H1 (cell line): ENCODE results near the gene ALPP. TPM values are rescaled to one million over a fixed set of nuclear protein-coding genes. Genes with fewer than 3 reads are reported as not detected.

ENCODE experiments used
- CTCF ChIA-PET: fragments of 300-600 bp; sonication (Branson Sonifier 250); formaldehyde crosslinking; loops from one replicate; lab custom pipeline; 2021; ENCODE audit not compliant: partially characterized antibody; lab: Charles Lee
- POLR2A ChIA-PET: fragments of 300-600 bp; sonication (Branson Sonifier 250); formaldehyde crosslinking; loops from one replicate; lab custom pipeline; 2021; ENCODE audit warnings: inconsistent platforms; ENCODE audit not compliant: partially characterized antibody; lab: Charles Lee
- DNase-seq, 2 experiments: peaks; one replicate each; pipeline versions ENCODE4 v3.0.0 to v3.0.0-alpha.2; 2010 to 2022; ENCODE audit warnings: low spot score in 2 of 2, low read depth in 1 of 2, mixed read lengths in 1 of 2
- FAIRE-seq: peaks from 2 replicates; lab custom pipeline; 2011; peaks lifted over from hg19 to GRCh38; lab: Jason Lieb, UNC
- H2AFZ ChIP-seq: 2 replicates; pipeline ENCODE4 v1.8.1; 2012; ENCODE audit warnings: low read length, inconsistent platforms
- H2AK5ac ChIP-seq: 2 replicates; pipeline ENCODE4 v1.6.1; 2013; ENCODE audit warnings: low read depth, low read length
- H2BK120ac ChIP-seq: replicated peaks from 2 replicates; pipeline ENCODE3; 2013; ENCODE audit warnings: low read depth, low read length, inconsistent platforms
- H2BK12ac ChIP-seq: 2 replicates; pipeline ENCODE4 v1.6.1; 2013; ENCODE audit warnings: low read depth, low read length
- H2BK15ac ChIP-seq: 2 replicates; pipeline ENCODE4 v1.6.1; 2013; ENCODE audit warnings: low read length
- H2BK20ac ChIP-seq: 2 replicates; pipeline ENCODE4 v1.6.1; 2013; ENCODE audit warnings: low read length
- H2BK5ac ChIP-seq: 2 replicates; pipeline ENCODE4 v1.6.1; 2013; ENCODE audit warnings: low read depth, low read length
- H3K14ac ChIP-seq: 2 replicates; pipeline ENCODE4 v1.6.1; 2013; ENCODE audit warnings: inconsistent platforms; ENCODE audit not compliant: insufficient read length
- H3K18ac ChIP-seq: 2 replicates; pipeline ENCODE4 v1.6.1; 2013; ENCODE audit warnings: low read length; ENCODE audit errors: extremely low read depth
- H3K23ac ChIP-seq: 2 replicates; pipeline ENCODE4 v1.6.1; 2013; ENCODE audit warnings: inconsistent platforms; ENCODE audit not compliant: insufficient read length
- H3K23me2 ChIP-seq: 2 replicates; pipeline ENCODE4 v1.6.1; 2013; ENCODE audit warnings: low read depth, low read length
- H3K27ac ChIP-seq: 2 replicates; pipeline ENCODE4 v1.6.1; 2011; ENCODE audit warnings: low read depth, low read length, inconsistent platforms
- H3K27me3 ChIP-seq, 4 experiments: replicated peaks in 1 of 4; 1 replicate in 1 of 4; 2 replicates in 3 of 4; pipeline versions ENCODE4 v1.6.1 to v1.8.1; 2011 to 2013; ENCODE audit warnings: low read length in 3 of 4, mild to moderate bottlenecking in 3 of 4, inconsistent platforms in 2 of 4, mixed read lengths in 2 of 4, moderate library complexity in 1 of 4; ENCODE audit not compliant: control insufficient read depth in 3 of 4, insufficient read depth in 3 of 4; ENCODE audit errors: extremely low read depth in 1 of 4
- H3K36me3 ChIP-seq, 4 experiments: 2 replicates each; pipeline versions ENCODE4 v1.6.1 to v1.8.1; 2011 to 2013; ENCODE audit warnings: mild to moderate bottlenecking in 4 of 4, low read length in 3 of 4, moderate library complexity in 2 of 4, control low read depth in 1 of 4, inconsistent platforms in 1 of 4; ENCODE audit not compliant: insufficient read depth in 4 of 4, control insufficient read depth in 2 of 4
- H3K4ac ChIP-seq: replicated peaks from 2 replicates; pipeline ENCODE3; 2013; ENCODE audit warnings: low read length, low read depth, mixed read lengths, inconsistent platforms; ENCODE audit not compliant: insufficient read length
- H3K4me1 ChIP-seq, 4 experiments: replicated peaks in 1 of 4; 1 replicate in 1 of 4; 2 replicates in 3 of 4; pipeline versions ENCODE4 v1.6.1 to v1.8.1; 2011 to 2013; ENCODE audit warnings: low read length in 3 of 4, inconsistent platforms in 2 of 4, mixed read lengths in 1 of 4; ENCODE audit not compliant: insufficient read depth in 4 of 4, control insufficient read depth in 3 of 4
- H3K4me2 ChIP-seq, 2 experiments: 2 replicates each; pipeline versions ENCODE4 v1.6.1 to v1.8.1; 2011 to 2013; ENCODE audit warnings: low read depth in 2 of 2, low read length in 2 of 2, control low read depth in 1 of 2, inconsistent platforms in 1 of 2, mild to moderate bottlenecking in 1 of 2; ENCODE audit not compliant: insufficient read depth in 1 of 2
- H3K4me3 ChIP-seq, 4 experiments: fragments of 200-600, 300-600 bp in 1 of 4; sonication (generic), shearing (Covaris generic), sonication (Bioruptor Twin) in 1 of 4; 2 replicates each; pipeline versions ENCODE4 v1.5.1 to v1.8.1; 2011 to 2016; ENCODE audit warnings: low read length in 4 of 4, low read depth in 3 of 4, control low read depth in 2 of 4, inconsistent platforms in 2 of 4, mild to moderate bottlenecking in 2 of 4, mixed read lengths in 1 of 4, moderate library complexity in 1 of 4; ENCODE audit not compliant: insufficient read depth in 2 of 4; ENCODE audit errors: extremely low read depth in 1 of 4
- H3K56ac ChIP-seq: replicated peaks from 2 replicates; pipeline ENCODE3; 2013; ENCODE audit warnings: low read depth, mild to moderate bottlenecking, mixed read lengths, low read length, inconsistent platforms; ENCODE audit not compliant: insufficient read length
- H3K79me1 ChIP-seq: 2 replicates; pipeline ENCODE4 v1.6.1; 2013; ENCODE audit warnings: low read depth, low read length, control low read depth
- H3K79me2 ChIP-seq, 2 experiments: 2 replicates each; pipeline versions ENCODE4 v1.6.1 to v1.8.1; 2012 to 2013; ENCODE audit warnings: low read length in 2 of 2, mild to moderate bottlenecking in 2 of 2, inconsistent platforms in 1 of 2; ENCODE audit not compliant: insufficient read depth in 2 of 2, control insufficient read depth in 1 of 2
- H3K9ac ChIP-seq, 4 experiments: replicated peaks in 1 of 4; 1 replicate in 1 of 4; 2 replicates in 3 of 4; pipeline versions ENCODE4 v1.6.1 to v1.8.1; 2011 to 2013; ENCODE audit warnings: low read depth in 3 of 4, low read length in 3 of 4, control low read depth in 2 of 4, mild to moderate bottlenecking in 2 of 4, moderate library complexity in 2 of 4, inconsistent platforms in 1 of 4; ENCODE audit errors: extremely low read depth in 1 of 4
- H3K9me3 ChIP-seq, 2 experiments: 2 replicates each; pipeline versions ENCODE4 v1.6.1 to v1.8.1; 2012 to 2013; ENCODE audit warnings: mild to moderate bottlenecking in 2 of 2, moderate library complexity in 2 of 2, control low read depth in 1 of 2, inconsistent platforms in 1 of 2, low read depth in 1 of 2, low read length in 1 of 2, mixed read lengths in 1 of 2; ENCODE audit not compliant: insufficient read depth in 2 of 2
- H4K20me1 ChIP-seq, 2 experiments: replicated peaks in 1 of 2; 2 replicates each; pipeline versions ENCODE3 to v1.8.1; 2011 to 2013; ENCODE audit warnings: inconsistent platforms in 2 of 2, low read length in 2 of 2, mild to moderate bottlenecking in 1 of 2; ENCODE audit not compliant: insufficient read depth in 2 of 2, control insufficient read depth in 1 of 2
- H4K5ac ChIP-seq: 2 replicates; pipeline ENCODE4 v1.6.1; 2013; ENCODE audit warnings: low read length, low read depth, mixed read lengths, inconsistent platforms; ENCODE audit not compliant: insufficient read length
- H4K8ac ChIP-seq: 2 replicates; pipeline ENCODE4 v1.8.0; 2013; ENCODE audit warnings: mild to moderate bottlenecking, moderate library complexity, low read length, inconsistent platforms; ENCODE audit not compliant: insufficient read depth; ENCODE audit errors: extremely low read depth
- H4K91ac ChIP-seq: replicated peaks from 2 replicates; pipeline ENCODE3; 2013; ENCODE audit warnings: low read length, mixed read lengths, inconsistent platforms; ENCODE audit not compliant: insufficient read length
- GABPA ChIP-seq: IDR thresholded peaks from 2 replicates; pipeline ENCODE4 v1.6.1; 2011; ENCODE audit warnings: mild to moderate bottlenecking, low read length, moderate library complexity, borderline replicate concordance; ENCODE audit not compliant: insufficient read depth
- RAD21 ChIP-seq, 2 experiments: IDR thresholded peaks in 1 of 2; conservative IDR thresholded peaks in 1 of 2; 2 replicates each; pipeline ENCODE4 v1.6.1; 2011; ENCODE audit warnings: low read depth in 2 of 2, low read length in 2 of 2, improper control_type of control experiment in 1 of 2, inconsistent platforms in 1 of 2, mild to moderate bottlenecking in 1 of 2, moderate library complexity in 1 of 2
- WGBS, 2 experiments: shearing (Covaris generic) in 1 of 2; methylation state at CpG; one replicate each; pipeline versions ENCODE4 v1.1.6 to v1.1.7; 2013 to 2015; ENCODE audit warnings: low lambda C conversion rate in 2 of 2, mixed read lengths in 2 of 2, inconsistent platforms in 1 of 2, low coverage in 1 of 2, missing lambda C conversion rate in 1 of 2; ENCODE audit not compliant: insufficient replicate concordance in 2 of 2, insufficient coverage in 1 of 2, insufficient read length in 1 of 2; ENCODE audit errors: extremely low coverage in 1 of 2, missing lambda C conversion rate in 1 of 2; 5-methylcytosine and 5-hydroxymethylcytosine counted together
- polyA plus RNA-seq, 7 experiments: library from polyadenylated mRNA; depleted of rRNA in 3 of 7; stranded (reverse) in 5 of 7; unstranded in 2 of 7; fragments of >200 nt in 5 of 7; fragments of 200-250 nt in 2 of 7; gene quantifications; 1 replicate in 5 of 7; 2 replicates in 1 of 7; 4 replicates in 1 of 7; pipeline versions ENCODE4 v1.2.1 to v1.2.3, GENCODE V29; 2011 to 2013; ENCODE audit warnings: missing spikeins in 2 of 7, mixed read lengths in 2 of 7
- total RNA-seq: library from RNA; stranded (reverse); fragmentation: NEBNext Ultra II Directional; extraction: Animal tissue kit (Norgen Biotek cat#: 25700); gene quantifications from 2 replicates; pipeline ENCODE4 v1.2.1, GENCODE V29; 2021
- TF ChIP-seq, protein P1 (sequence below), 3 experiments: IDR thresholded peaks; 1 replicate in 2 of 3; 2 replicates in 1 of 3; pipeline versions ENCODE4 v1.5.1 to v1.6.1; 2011; ENCODE audit warnings: low read length in 3 of 3, mild to moderate bottlenecking in 3 of 3, inconsistent platforms in 2 of 3, low read depth in 1 of 3, moderate library complexity in 1 of 3; ENCODE audit not compliant: insufficient read depth in 1 of 3; ENCODE audit errors: control extremely low read depth in 1 of 3

The ALPP gene
- total and polyA plus RNA-seq, 2 of the 8 experiments (the other 6 are each of a cell fraction or from before 2014, with no cell fraction given), result 0.15 TPM

DNA sequence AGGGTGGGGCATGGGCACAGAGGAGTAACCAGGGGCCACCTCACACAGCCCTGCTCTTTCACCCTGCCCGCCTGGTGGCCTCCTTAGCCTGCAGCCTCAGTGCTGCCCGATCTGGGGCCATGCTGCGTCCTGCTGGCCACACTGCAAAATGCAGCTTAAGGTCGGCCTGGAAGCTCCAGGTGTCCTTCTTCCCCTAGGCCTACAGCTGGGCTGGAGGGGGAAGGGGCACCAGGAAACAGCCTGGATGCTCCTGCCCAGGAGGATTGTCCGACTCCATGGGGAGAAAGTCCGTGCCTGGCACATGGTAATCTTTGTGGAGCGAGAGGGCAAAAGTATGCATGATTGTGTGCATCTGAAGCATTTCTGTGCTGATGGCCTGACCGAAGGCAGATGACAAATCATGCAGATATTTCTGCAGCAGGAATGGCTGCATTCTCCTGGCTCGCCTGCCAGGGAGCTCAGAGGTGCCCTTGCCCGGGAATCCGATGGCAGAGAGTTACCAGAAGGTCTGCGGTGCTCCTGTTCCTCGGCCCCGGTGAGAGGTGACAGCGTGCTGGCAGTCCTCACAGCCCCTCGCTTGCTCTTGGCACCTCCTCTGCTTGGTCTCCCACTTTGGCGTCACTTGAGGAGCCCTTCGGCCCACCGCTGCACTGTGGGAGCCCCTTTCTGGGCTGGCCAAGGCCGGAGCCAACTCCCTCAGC is 12.8 kb upstream of the ALPP start:
- H4K8ac ChIP-seq, result no peak overlapping the region
- DNase-seq, result no peak
- WGBS, 2 experiments, result 79% methylated on average over 15 of the region's 20 CpGs; no CpG with 5 or more reads in 1 of the 2 experiments

More for the DNA sequence above, 12.8 kb upstream of the ALPP start:
- no peak overlapping the region for H3K4me3 ChIP-seq
- no peak for FAIRE-seq
- H3K56ac ChIP-seq, result no peak overlapping the region
- no peaks in the 10 kb centered on the region for H3K36me3 ChIP-seq
- no peaks in the 10 kb centered on the region for H3K23me2 ChIP-seq
- peaks cover 0 to 24% (median 6%) of the 10 kb centered on the region in 4 experiments; a peak in 6 of 7 replicates for H3K4me1 ChIP-seq
- no peaks in the 10 kb centered on the region for H4K20me1 ChIP-seq
- H4K5ac ChIP-seq, result no peak overlapping the region
- no peaks in the 10 kb centered on the region for H3K79me2 ChIP-seq
- 0 out of 2 replicates have a peak overlapping the region, but pooled peaks have one; percentile 81 for H2BK15ac ChIP-seq
- no peak overlapping the region for H2BK20ac ChIP-seq
- H3K9me3 ChIP-seq, result no peaks in the 10 kb centered on the region
- no peak overlapping the region for H3K27ac ChIP-seq
- no peaks in the 10 kb centered on the region for H3K27me3 ChIP-seq
- H3K9ac ChIP-seq, result no peak overlapping the region
- ChIA-PET POLR2A (interaction anchor here (0.9 to 2.3 kb wide), 5 partner anchors 9 to 62 kb away, joined by 3 to 4 read pairs (median 3); no protein-coding TSS in a partner anchor), CTCF (interaction anchor here (0.6 to 9.5 kb wide), 30 partner anchors 11 to 489 kb away, joined by 3 to 100 read pairs (median 5); partner anchors contain the start of genes ALPG, ALPP and NPPC)
- no peak overlapping the region for H2AK5ac ChIP-seq
- TF ChIP-seq, protein P1, sequence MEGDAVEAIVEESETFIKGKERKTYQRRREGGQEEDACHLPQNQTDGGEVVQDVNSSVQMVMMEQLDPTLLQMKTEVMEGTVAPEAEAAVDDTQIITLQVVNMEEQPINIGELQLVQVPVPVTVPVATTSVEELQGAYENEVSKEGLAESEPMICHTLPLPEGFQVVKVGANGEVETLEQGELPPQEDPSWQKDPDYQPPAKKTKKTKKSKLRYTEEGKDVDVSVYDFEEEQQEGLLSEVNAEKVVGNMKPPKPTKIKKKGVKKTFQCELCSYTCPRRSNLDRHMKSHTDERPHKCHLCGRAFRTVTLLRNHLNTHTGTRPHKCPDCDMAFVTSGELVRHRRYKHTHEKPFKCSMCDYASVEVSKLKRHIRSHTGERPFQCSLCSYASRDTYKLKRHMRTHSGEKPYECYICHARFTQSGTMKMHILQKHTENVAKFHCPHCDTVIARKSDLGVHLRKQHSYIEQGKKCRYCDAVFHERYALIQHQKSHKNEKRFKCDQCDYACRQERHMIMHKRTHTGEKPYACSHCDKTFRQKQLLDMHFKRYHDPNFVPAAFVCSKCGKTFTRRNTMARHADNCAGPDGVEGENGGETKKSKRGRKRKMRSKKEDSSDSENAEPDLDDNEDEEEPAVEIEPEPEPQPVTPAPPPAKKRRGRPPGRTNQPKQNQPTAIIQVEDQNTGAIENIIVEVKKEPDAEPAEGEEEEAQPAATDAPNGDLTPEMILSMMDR (IDR thresholded peaks at IDR 0.05; ENCODE audit: control extremely low read depth in 1 of 3, insufficient read depth in 1 of 3, low read depth in 1 of 3, low read length in 3 of 3), result peak; percentile 72 to 81 (median 73)
- TF ChIP-seq RAD21 (IDR thresholded peaks at IDR 0.05 in 1 of 2, conservative IDR thresholded peaks at IDR 0.05 in 1 of 2; ENCODE audit: low read depth in 2 of 2, low read length in 2 of 2) (peak; percentile 51 to 66), GABPA (no peak; the same call in 1 of the 2 replicates)
- H2BK12ac ChIP-seq, result peak overlapping the region; percentile 92; the same call in 1 of the 2 replicates
- no peak overlapping the region for H2BK5ac ChIP-seq
- no peaks in the 10 kb centered on the region for H3K79me1 ChIP-seq
- no peak overlapping the region; the same call in 1 of the 2 replicates for H3K18ac ChIP-seq
- no peak overlapping the region for H3K4ac ChIP-seq
- H2BK120ac ChIP-seq, result no peak overlapping the region
- H3K14ac ChIP-seq, result no peak overlapping the region
- no peak overlapping the region for H4K91ac ChIP-seq
- H2AFZ ChIP-seq, result no peak overlapping the region
- H3K23ac ChIP-seq, result no peak overlapping the region
- H3K4me2 ChIP-seq, result peak overlapping the region in 1 of 2 experiments; percentile 8; a peak in 1 of 4 replicates
